Motor neuron (in vitro differentiated cells): ENCODE measurements around the gene PCNT. TPM values are rescaled to one million over a fixed set of nuclear protein-coding genes. Genes with fewer than 3 reads are reported as not detected.
A peak's percentile ranks its signal among the peaks of the same experiment; 100 is the strongest.

Source experiments
- ATAC-seq, 8 experiments: fragments of 200-7000 bp; cut with Tn5 transposase; replicated peaks in 6 of 8; 2 replicates each; pipeline ENCODE4 v1.8.0; 2021; ENCODE audit warnings: mild to moderate bottlenecking in 8 of 8, moderate library complexity in 8 of 8
- H3K27ac ChIP-seq, 2 donors: fragments of 250-450 bp; sonication (Bioruptor Pico); 2 replicates each; pipeline ENCODE4 v1.9.0; 2021; ENCODE audit warnings: antibody characterized with exemption in 2 of 2, mild to moderate bottlenecking in 2 of 2, moderate library complexity in 1 of 2
- H3K4me1 ChIP-seq, 2 donors: fragments of 250-450 bp; sonication (Bioruptor Pico); replicated peaks in 1 of 2; 2 replicates each; pipeline ENCODE4 v1.6.1; 2021; ENCODE audit warnings: antibody characterized with exemption in 2 of 2, mild to moderate bottlenecking in 2 of 2, moderate library complexity in 1 of 2
- H3K4me3 ChIP-seq, 5 donors: fragments of 250-450 bp; sonication (Bioruptor Pico); 2 replicates each; pipeline ENCODE4 v1.9.0; 2021; ENCODE audit warnings: antibody characterized with exemption in 5 of 5, mild to moderate bottlenecking in 5 of 5, moderate library complexity in 4 of 5
- WGBS, 10 experiments: fragments of 450-650 bp; shearing (Covaris generic); methylation state at CpG; one replicate each; pipeline ENCODE4 v1.0.0; 2022; 5-methylcytosine and 5-hydroxymethylcytosine counted together
- in situ Hi-C, 9 experiments: fragments of 400-800 bp; cut with MboI; loops; one replicate each; pipeline ENCODE4 v1.15.0; 2021; ENCODE audit warnings: low sequenced_read_pairs in 9 of 9, low pct_unique_long_range_greater_than_20kb in 2 of 9; ENCODE audit not compliant: unreplicated experiment in 9 of 9
- total RNA-seq, 8 experiments: library from RNA; unstranded; fragments of 300-600 nt; gene quantifications; 2 replicates each; pipeline versions ENCODE4 v1.2.3 to v1.2.4, GENCODE V29; 2022

The PCNT gene
- total RNA-seq, 8 experiments from 2014 or later: 8.9 to 49.0 (median 14.3) TPM

DNA sequence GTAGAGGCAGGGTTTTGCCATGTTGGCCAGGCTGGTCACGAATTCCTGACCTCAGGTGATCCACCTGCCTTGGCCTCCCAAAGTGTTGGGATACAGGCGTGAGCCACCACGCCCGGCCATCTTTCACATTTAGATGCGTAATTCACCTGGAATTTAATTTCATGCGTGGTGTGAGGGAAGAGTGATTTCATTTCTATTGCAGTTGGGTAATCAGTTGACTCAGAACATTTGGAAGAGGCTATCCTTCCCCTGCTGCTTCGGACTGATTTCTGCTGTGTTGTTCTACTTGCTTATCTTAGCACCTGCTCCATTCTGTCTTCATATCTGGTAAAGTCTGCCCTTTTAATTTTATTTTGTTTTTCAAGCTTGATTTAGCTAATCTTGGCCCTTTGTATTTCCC lies 153.8 kb downstream of the PCNT start:
- peak in 1 of 8 experiments; percentile 18 for ATAC-seq
- in situ Hi-C loops: no loop called here
- H3K4me1 ChIP-seq: no peaks in the 10 kb centered on the region
- H3K4me3 ChIP-seq: no peak overlapping the region
- H3K27ac ChIP-seq: no peak overlapping the region
- 18 to 100% (median 94%) methylated on average over 1 to 7 of the region's 7 CpGs for WGBS, 10 experiments

GRCh38 chr21:46478910-46479309 lies 155.0 kb downstream of the PCNT start:
- no peaks in the 10 kb centered on the region for H3K4me1 ChIP-seq
- in situ Hi-C loops: no loop called here
- H3K4me3 ChIP-seq: no peak overlapping the region
- ATAC-seq: no peak
- 70 to 100% (median 90%) methylated on average over 1 to 2 of the region's 2 CpGs; no CpG with 5 or more reads in 5 of the 10 experiments for WGBS, 10 experiments
- no peak overlapping the region for H3K27ac ChIP-seq

DNA sequence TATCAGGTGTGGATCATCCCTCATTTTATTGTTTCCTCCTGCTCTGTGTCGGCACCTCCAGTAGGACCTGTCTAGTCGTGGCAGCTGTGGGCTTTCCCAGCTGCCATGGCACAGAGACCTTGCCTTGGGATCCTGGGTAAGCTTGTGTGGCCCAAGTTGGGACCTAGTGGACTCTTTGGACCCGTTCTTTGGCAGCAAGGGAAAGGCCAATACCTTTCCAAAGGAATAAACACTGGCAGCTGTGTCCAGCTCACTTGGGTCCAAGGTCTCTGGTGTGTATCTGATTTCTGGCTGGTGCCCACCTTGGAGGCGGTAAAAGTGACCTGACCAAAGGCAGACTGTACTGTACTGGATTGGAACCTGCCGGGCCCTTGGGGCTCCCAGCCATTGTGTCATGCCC lies 156.5 kb downstream of the PCNT start:
- ATAC-seq: no peak

DNA sequence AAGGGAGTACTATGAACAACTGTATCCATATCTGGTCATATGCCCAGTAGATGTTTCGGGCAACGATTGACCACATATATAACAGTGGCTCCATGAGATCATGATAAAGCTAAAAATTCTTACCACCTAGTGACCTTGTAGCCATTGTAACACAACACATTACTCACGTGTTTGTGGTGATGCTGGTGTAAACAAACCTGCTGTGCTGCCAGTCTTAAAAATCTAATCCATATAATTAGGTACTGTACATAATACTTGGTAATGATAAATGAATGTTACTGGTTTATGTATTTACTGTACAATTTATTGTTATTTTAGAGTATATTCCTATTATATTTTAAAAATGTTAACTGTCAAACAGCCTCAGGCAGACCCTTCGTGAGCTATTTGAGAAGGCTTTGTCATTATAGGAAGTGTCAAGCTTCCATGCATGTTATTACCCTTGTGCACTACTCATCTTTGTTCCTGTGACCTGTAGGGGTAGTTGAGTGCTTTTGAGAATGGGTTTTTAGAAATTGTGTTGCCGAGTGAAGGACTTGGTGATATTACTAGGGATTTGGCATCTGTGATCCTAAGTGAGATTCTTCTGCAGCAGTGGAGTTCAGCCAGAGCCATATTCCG lies 158.4 kb downstream of the PCNT start:
- Histone ChIP-seq H3K4me1 (no peaks in the 10 kb centered on the region), H3K27ac (no peak overlapping the region), H3K4me3 (no peak overlapping the region)
- in situ Hi-C loops: no loop called here
- no peak for ATAC-seq
- 29 to 100% (median 92%) methylated on average over 1 to 5 of the region's 6 CpGs; no CpG with 5 or more reads in 2 of the 10 experiments for WGBS, 10 experiments

More for the DNA sequence above, 156.5 kb downstream of the PCNT start:
- H3K4me1 ChIP-seq: no peaks in the 10 kb centered on the region
- 79 to 100% (median 82%) methylated on average over 1 to 2 of the region's 5 CpGs; no CpG with 5 or more reads in 4 of the 10 experiments for WGBS, 10 experiments
- H3K27ac ChIP-seq: no peak overlapping the region
- in situ Hi-C loops: no loop called here
- H3K4me3 ChIP-seq: no peak overlapping the region

GRCh38 chr21:46482846-46483231 lies 158.9 kb downstream of the PCNT start:
- 45 to 100% (median 90%) methylated on average over 2 of the region's 2 CpGs; no CpG with 5 or more reads in 2 of the 10 experiments for WGBS, 10 experiments
- H3K27ac ChIP-seq: no peak overlapping the region
- in situ Hi-C loops: no loop called here
- H3K4me3 ChIP-seq: no peak overlapping the region
- ATAC-seq: peak in 1 of 8 experiments; percentile 29
- H3K4me1 ChIP-seq: no peaks in the 10 kb centered on the region

DNA sequence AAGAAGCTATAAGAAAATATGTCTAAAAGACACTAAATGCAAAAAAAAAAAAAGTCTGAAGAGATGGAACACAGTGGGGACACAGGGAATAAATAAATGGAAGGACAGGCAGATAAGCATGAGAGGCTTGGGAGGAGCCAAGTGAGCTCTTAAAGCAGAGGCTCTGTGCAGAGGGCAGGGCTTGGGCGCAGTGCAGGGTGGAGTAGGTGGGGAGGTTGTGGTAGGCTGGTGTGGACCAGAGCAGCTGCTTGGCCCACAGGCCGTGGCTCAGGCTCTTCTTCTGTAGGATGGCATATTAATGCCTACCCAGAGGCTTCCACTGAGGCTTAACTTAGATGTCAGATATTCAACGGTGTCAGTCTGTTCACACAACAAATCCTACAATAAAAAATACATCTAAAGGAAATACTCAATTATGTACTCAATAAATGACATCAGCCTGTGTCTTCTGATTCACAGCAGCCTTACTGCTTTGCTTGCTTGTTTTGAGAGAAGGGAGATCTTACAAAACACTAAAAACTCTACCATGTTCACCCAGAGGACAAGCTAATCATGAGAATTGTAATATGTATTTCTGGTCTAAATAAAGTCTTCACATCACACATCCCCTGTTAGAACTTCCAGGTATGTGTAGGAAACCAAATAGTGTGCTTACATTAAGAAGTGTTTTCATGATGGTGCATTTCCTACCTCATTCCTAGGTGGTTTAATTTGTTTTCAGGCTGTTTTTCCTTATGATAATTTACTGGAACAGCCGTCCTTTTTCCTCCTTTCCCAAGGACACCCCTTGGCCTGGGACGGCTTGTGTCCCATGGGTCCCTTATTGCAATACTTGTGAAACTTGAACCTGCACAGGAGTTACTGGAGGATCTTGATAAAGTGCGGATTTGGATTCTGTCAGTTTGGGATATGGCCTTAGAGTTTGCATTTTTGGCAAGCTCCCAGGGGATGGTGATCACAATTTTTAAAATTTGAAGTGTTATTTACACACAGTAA lies 159.6 kb downstream of the PCNT start:
- ATAC-seq: peak in 5 of 8 experiments; percentile 45 to 100 (median 75)
- in situ Hi-C loops: no loop called here
- Histone ChIP-seq H3K4me1 (no peaks in the 10 kb centered on the region), H3K4me3 (no peak overlapping the region), H3K27ac (no peak overlapping the region)
- WGBS, 10 experiments: 17 to 100% (median 82%) methylated on average over 2 to 5 of the region's 6 CpGs

DNA sequence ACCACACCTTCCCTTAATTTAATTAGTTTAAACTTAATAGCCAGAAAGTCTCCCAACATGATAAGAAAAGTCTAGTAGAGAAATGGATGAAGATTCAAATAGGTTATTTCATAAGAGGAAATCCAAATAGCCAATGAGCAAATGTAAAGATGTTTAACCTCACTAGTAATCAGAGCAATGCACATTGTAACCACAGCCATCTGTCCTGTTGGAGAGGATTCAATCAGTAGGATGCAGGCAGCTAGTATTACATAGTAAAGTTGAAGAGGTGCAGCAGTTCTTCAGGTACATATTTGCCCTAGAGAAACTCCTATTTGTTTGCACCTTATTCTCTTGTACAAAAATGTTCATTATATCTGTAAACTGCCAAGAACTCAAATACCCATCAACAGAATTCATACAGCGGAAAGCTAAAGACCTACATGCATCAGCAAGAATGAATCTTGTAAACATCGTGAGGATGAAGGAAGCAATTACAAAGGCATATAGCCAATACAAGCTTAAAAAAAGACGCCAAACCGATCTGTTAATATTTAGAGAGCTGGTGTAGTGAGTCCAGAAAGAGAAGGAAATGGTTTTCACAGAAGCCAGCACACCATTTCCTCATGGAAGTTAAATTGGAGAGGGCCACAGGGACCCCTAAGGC lies 162.6 kb downstream of the PCNT start:
- H3K4me1 ChIP-seq: no peaks in the 10 kb centered on the region
- in situ Hi-C loops: no loop called here
- ATAC-seq: no peak
- H3K4me3 ChIP-seq: no peak overlapping the region
- no peak overlapping the region for H3K27ac ChIP-seq
- WGBS, 10 experiments: 83 to 100% (median 97%) methylated on average over 1 to 4 of the region's 4 CpGs; no CpG with 5 or more reads in 1 of the 10 experiments

DNA sequence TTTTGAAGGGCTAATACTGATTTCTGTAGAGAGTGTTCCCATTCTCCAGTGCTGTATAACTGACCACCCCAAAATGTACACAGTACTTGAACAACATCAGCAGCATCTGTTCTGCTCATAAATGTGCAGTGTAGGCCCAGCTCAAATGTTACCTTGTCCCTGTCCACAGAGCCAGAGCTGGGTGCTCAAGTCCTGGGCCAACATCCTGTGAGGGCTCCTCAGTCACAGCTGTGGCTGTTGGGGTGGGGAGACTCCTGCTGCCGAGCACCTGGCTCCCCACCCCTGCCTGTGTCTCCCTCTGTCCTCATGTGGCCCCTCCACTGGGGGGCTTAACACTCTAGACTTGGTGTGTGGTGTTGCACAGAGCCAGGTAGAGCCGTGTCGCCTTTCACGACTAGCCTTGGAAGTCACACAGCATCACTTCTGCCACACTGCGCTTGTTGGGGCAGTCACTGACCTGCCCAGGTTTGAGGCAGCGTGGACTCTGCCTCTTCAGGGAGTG lies 165.3 kb downstream of the PCNT start:
- ATAC-seq: no peak
- H3K4me3 ChIP-seq: no peak overlapping the region
- 80 to 97% (median 82%) methylated on average over 1 to 6 of the region's 6 CpGs; no CpG with 5 or more reads in 6 of the 10 experiments for WGBS, 10 experiments
- no peaks in the 10 kb centered on the region for H3K4me1 ChIP-seq
- in situ Hi-C loops: no loop called here
- no peak overlapping the region for H3K27ac ChIP-seq

- Histone ChIP-seq H3K4me3 (no peak overlapping the region), H3K27ac (no peak overlapping the region), H3K4me1 (no peaks in the 10 kb centered on the region)
- 64 to 92% (median 86%) methylated on average over 1 to 6 of the region's 10 CpGs; no CpG with 5 or more reads in 4 of the 10 experiments for WGBS, 10 experiments
- in situ Hi-C loops: no loop called here
- ATAC-seq: no peak
Measured at GRCh38 chr21:46489800-46490199, 165.8 kb downstream of the PCNT start.

GRCh38 chr21:46491553-46491952 lies 167.6 kb downstream of the PCNT start:
- Histone ChIP-seq H3K27ac (no peak overlapping the region), H3K4me1 (no peaks in the 10 kb centered on the region), H3K4me3 (no peak overlapping the region)
- ATAC-seq: no peak
- in situ Hi-C loops: no loop called here
- 93 to 100% (median 100%) methylated on average over 1 to 3 of the region's 3 CpGs; no CpG with 5 or more reads in 2 of the 10 experiments for WGBS, 10 experiments

DNA sequence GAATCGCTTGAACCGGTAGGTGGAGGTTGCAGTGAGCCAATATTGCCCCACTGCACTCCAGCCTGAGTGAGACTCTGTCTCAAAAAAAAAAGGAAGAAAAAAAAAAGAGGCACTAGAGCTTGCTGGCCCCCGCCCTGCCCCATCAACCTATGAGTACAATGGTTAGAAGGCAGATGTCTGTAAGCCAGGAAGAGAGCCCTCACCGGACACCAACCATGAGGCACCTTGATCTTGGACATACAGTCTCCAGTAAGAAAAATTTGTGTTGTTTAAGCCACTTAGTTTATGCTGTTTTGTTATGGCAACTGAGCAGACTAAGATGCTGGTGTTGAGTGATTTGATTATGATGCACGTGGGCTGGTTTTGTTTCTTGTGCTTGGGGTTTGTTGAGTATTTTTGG lies 168.9 kb downstream of the PCNT start:
- H3K27ac ChIP-seq: no peak overlapping the region
- peak in 1 of 8 experiments; percentile 29 for ATAC-seq
- WGBS, 10 experiments: 50 to 100% (median 89%) methylated on average over 1 to 5 of the region's 5 CpGs; no CpG with 5 or more reads in 5 of the 10 experiments
- no peaks in the 10 kb centered on the region for H3K4me1 ChIP-seq
- no peak overlapping the region for H3K4me3 ChIP-seq
- in situ Hi-C loops: no loop called here

GRCh38 chr21:46493828-46494227 lies 169.9 kb downstream of the PCNT start:
- in situ Hi-C loops: no loop called here
- WGBS, 10 experiments: 90 to 100% (median 97%) methylated on average over 2 to 6 of the region's 6 CpGs; no CpG with 5 or more reads in 1 of the 10 experiments
- no peak overlapping the region for H3K27ac ChIP-seq
- no peaks in the 10 kb centered on the region for H3K4me1 ChIP-seq
- H3K4me3 ChIP-seq: no peak overlapping the region
- ATAC-seq: no peak
